ENCODE results near the gene ENO4. TPM values are rescaled to one million over a fixed set of nuclear protein-coding genes. Genes with fewer than 3 reads are reported as not detected.

Gene ENO4
- total RNA-seq, 1 donor from 2014 or later: not detected

DNA sequence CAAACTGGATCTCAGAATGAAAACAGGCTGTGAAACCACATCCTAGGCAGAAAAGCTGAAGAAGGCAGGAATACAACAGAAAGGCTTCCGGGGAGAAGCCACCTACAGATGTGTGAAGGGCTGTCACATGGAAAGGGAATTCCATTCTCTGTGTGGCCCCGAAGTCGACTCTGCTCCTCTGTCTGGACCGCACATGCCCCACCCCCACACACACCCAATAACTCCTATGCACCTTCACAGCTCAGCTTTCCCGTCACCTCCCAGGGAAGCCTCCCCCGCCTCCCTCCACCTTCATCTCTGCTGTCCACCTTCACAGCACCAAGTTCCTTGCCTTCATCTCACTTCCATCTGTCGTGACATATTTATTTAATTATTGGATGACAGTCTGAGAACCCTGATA, 23.4 kb upstream of the ENO4 start:
- TF ChIP-seq, protein P1, sequence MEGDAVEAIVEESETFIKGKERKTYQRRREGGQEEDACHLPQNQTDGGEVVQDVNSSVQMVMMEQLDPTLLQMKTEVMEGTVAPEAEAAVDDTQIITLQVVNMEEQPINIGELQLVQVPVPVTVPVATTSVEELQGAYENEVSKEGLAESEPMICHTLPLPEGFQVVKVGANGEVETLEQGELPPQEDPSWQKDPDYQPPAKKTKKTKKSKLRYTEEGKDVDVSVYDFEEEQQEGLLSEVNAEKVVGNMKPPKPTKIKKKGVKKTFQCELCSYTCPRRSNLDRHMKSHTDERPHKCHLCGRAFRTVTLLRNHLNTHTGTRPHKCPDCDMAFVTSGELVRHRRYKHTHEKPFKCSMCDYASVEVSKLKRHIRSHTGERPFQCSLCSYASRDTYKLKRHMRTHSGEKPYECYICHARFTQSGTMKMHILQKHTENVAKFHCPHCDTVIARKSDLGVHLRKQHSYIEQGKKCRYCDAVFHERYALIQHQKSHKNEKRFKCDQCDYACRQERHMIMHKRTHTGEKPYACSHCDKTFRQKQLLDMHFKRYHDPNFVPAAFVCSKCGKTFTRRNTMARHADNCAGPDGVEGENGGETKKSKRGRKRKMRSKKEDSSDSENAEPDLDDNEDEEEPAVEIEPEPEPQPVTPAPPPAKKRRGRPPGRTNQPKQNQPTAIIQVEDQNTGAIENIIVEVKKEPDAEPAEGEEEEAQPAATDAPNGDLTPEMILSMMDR (IDR thresholded peaks at IDR 0.05; ENCODE audit: insufficient read depth, low read length, severe bottlenecking): no peak
- no peak overlapping the region for H3K4me3 ChIP-seq (ENCODE audit: low read depth, low read length)
- no peaks in the 10 kb centered on the region for H3K27me3 ChIP-seq (ENCODE audit: control insufficient read depth, insufficient read depth, low read length)
- DNase-seq (ENCODE audit: low read depth): no peak
- FAIRE-seq: no peak
- H3K36me3 ChIP-seq (ENCODE audit: control insufficient read depth, insufficient read depth, low read length): no peaks in the 10 kb centered on the region

- TF ChIP-seq, protein P1 (IDR thresholded peaks at IDR 0.05; ENCODE audit: insufficient read depth, low read length, severe bottlenecking): no peak
- H3K4me3 ChIP-seq (ENCODE audit: low read depth, low read length): no peak overlapping the region
- DNase-seq (ENCODE audit: low read depth) (no peak), FAIRE-seq (no peak)
- H3K27me3 ChIP-seq (ENCODE audit: control insufficient read depth, insufficient read depth, low read length): no peaks in the 10 kb centered on the region
- H3K36me3 ChIP-seq (ENCODE audit: control insufficient read depth, insufficient read depth, low read length): no peaks in the 10 kb centered on the region
Observed at GRCh38 chr10:116826803-116827202, 22.5 kb upstream of the ENO4 start.

- Histone ChIP-seq H3K4me3 (ENCODE audit: low read depth, low read length) (no peak overlapping the region), H3K36me3 (ENCODE audit: control insufficient read depth, insufficient read depth, low read length) (no peaks in the 10 kb centered on the region), H3K27me3 (ENCODE audit: control insufficient read depth, insufficient read depth, low read length) (no peaks in the 10 kb centered on the region)
- no peak for DNase-seq (ENCODE audit: low read depth)
- FAIRE-seq: no peak
- TF ChIP-seq, protein P1 (IDR thresholded peaks at IDR 0.05; ENCODE audit: insufficient read depth, low read length, severe bottlenecking): peak; percentile 8
Observed at GRCh38 chr10:116827214-116827671, 22.1 kb upstream of the ENO4 start.

DNA sequence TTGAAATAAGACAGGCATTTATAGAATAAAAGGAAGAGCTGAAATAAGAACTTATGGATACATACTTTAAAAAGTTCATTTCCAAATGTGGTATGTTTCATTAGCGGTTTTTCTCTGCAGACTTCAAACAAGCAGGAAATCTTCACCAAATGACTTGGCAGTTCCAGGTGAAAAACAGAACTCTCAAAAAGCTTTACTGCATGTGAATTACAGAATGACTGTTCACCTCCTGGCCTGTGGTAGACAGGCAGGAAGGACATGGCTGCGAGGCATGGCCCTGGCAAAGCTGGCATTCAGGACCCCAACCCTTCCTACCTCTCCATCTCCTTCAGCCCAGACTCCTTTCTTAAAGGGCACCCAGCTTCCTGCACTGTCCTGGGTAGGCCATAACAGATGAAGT, 21.2 kb upstream of the ENO4 start:
- FAIRE-seq (no peak), DNase-seq (ENCODE audit: low read depth) (no peak)
- TF ChIP-seq, protein P1 (IDR thresholded peaks at IDR 0.05; ENCODE audit: insufficient read depth, low read length, severe bottlenecking): no peak
- Histone ChIP-seq H3K27me3 (ENCODE audit: control insufficient read depth, insufficient read depth, low read length) (no peaks in the 10 kb centered on the region), H3K4me3 (ENCODE audit: low read depth, low read length) (no peak overlapping the region), H3K36me3 (ENCODE audit: control insufficient read depth, insufficient read depth, low read length) (no peaks in the 10 kb centered on the region)

DNA sequence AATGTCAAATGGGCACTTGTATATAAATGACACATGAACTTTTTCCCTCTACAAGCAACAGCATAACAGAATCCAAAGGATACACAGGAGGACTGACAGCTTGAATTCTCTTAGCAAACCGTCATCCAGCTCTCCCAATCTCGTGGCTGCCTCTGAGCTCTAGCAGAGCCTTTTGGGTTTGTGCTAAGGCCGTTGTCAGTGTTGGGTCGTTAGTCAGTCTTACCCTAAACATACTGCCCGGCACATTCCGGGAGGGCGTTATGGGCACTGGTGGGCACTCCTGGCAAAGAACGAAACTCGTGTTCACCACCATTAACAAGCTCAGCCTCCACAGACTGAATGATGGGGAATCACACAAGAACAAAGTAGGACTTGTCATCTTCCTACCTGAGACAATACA, 19.6 kb upstream of the ENO4 start:
- DNase-seq (ENCODE audit: low read depth): no peak

DNA sequence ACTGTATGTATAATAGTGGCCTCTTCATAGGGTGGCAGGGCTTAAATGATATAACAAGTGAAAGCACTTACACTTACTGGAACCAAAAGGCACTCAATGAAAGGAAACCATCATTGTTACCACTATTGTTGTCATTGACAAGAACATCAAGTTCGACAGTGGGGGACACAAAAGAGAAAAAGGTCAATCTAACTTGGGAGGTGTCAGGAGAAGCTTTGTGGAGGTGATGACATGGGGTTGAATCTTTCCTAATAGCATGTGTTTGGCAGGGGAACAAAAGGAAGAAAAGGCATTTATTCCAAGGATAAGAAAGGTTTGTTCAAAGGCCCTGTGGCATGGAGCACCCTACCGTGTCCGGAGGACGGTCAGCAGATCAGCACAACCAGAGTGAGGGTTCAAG, 18.2 kb upstream of the ENO4 start:
- H3K36me3 ChIP-seq (ENCODE audit: control insufficient read depth, insufficient read depth, low read length): peaks cover 1% of the 10 kb centered on the region
- TF ChIP-seq, protein P1 (IDR thresholded peaks at IDR 0.05; ENCODE audit: insufficient read depth, low read length, severe bottlenecking): no peak
- H3K4me3 ChIP-seq (ENCODE audit: low read depth, low read length): no peak overlapping the region
- DNase-seq (ENCODE audit: low read depth) (no peak), FAIRE-seq (no peak)
- no peaks in the 10 kb centered on the region for H3K27me3 ChIP-seq (ENCODE audit: control insufficient read depth, insufficient read depth, low read length)

More for the DNA sequence above, 19.6 kb upstream of the ENO4 start:
- TF ChIP-seq, protein P1 (IDR thresholded peaks at IDR 0.05; ENCODE audit: insufficient read depth, low read length, severe bottlenecking): no peak
- no peaks in the 10 kb centered on the region for H3K27me3 ChIP-seq (ENCODE audit: control insufficient read depth, insufficient read depth, low read length)
- H3K4me3 ChIP-seq (ENCODE audit: low read depth, low read length): no peak overlapping the region
- FAIRE-seq: no peak
- H3K36me3 ChIP-seq (ENCODE audit: control insufficient read depth, insufficient read depth, low read length): peaks cover 1% of the 10 kb centered on the region

Measured in bronchial epithelial cell (primary cell).